ENCODE data around the gene SAMD10. TPM values are rescaled to one million over a fixed set of nuclear protein-coding genes. Genes with fewer than 3 reads are reported as not detected.
"Not testable (repeated sequence)": the region's sequence is repeated elsewhere in the genome, so short reads cannot be mapped to it uniquely, and the experiment has no call there.

SAMD10 gene
- total and polyA plus RNA-seq, 12 donors: 1.1 to 8.8 (median 4.4) TPM

DNA sequence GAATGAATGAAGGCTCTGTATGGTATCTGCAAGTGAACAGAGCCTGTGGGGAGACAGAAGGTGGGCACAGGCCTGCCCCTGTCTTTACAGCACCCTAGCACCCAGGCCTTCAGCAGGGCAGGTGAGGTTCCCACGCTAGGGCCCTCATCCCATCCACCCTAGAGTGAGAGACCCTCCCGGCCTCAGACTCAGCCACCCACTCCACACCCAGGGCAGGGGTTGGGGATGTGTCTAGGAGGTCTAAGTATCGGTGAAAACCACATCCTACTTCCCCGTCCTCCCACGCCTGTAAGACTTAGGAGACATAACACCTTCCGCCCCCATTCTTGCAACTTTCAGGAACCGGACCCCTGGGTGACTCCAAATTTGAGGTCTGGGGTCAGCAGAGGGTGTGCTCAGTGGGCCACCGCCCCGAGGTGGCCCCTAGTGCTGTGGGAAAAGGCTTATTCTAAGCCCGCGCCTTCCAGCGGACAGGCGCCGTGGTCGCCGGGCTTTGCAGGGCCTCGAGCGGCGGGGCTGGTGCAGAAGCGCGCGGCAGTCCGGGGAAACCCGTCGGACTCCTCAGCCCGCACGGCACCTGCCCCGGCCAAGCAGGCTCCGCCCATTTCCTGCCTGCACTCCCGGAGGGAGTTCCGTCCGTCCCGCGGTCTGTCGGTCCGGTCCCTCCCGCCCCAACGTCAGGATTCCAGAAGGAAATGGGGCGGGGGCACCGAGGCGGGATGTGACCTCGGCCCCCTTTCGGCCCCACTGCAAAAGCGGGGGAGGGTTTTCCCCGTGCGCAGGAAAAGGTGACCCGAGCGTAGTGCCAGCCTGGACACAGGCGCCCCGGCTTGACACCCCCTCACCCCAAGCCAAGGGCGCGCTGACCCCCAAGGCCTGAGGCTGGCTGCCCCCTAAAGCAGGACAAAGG lies 868 bp downstream of the SAMD10 start:
- 10 to 23% (median 12%) methylated on average over 25 to 52 of the region's 52 CpGs for WGBS, 4 donors
- peaks cover 31 to 40% of the 10 kb centered on the region in 2 donors for H3K4me1 ChIP-seq (replicated peaks in 1 of 2)
- no peaks in the 10 kb centered on the region for H3K9me3 ChIP-seq (replicated peaks in 1 of 3)
- peak overlapping the region in 3 of 5 donors; percentile 46 to 94 (median 70) for H3K27ac ChIP-seq
- TF ChIP-seq POLR2A (IDR thresholded peaks at IDR 0.05) (peak in 1 of 2 donors; percentile 40), CTCF (IDR thresholded peaks at IDR 0.05) (no peak)
- no peaks in the 10 kb centered on the region for H3K27me3 ChIP-seq
- peaks cover 0 to 6% of the 10 kb centered on the region in 2 donors for H3K36me3 ChIP-seq (replicated peaks in 1 of 2)
- peak overlapping the region in 3 of 4 donors; percentile 18 to 74 (median 58) for H3K4me3 ChIP-seq
- intact Hi-C loops (cut with DNase I): loop anchor here (5.0 to 10.0 kb wide), 3 partner anchors 194 to 441 kb away; partner anchors contain the start of gene PTK6 (in 1 of the 2)
- peak; percentile 74 to 87 (median 82) for DNase-seq

DNA sequence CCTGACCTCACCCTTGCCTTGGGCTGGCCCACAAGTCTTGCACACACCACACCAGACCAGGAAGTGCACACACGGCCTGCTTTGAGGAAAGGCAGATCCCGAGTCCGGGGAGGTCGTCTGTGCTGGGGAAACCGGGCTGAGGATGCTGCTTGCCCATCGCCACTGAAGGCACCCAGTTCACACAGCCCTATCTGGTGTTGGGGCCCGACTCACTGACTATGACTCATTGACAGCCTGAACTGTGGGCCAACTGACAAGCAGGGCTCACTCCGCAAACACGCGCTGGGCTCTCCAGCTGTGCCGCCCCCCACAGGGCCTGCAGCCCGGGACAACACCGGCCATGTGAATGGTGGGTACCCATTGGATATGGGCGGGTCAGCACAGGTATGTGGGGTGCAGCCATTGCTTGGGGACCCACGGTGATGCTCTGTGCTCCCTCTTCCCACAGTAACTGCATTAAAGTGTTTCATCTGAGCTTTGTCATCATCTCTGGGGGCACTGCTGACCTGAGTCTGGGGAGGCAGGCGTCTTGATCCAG lies 1.6 kb downstream of the SAMD10 start:
- Histone ChIP-seq H3K4me1 (replicated peaks in 1 of 2) (peaks cover 31 to 38% of the 10 kb centered on the region in 2 donors), H3K27me3 (no peaks in the 10 kb centered on the region), H3K9me3 (replicated peaks in 1 of 3) (no peaks in the 10 kb centered on the region), H3K4me3 (no peak overlapping the region), H3K27ac (peak overlapping the region in 2 of 5 donors; percentile 70 to 94), H3K36me3 (replicated peaks in 1 of 2) (peaks cover 0 to under 1% of the 10 kb centered on the region in 2 donors)
- DNase-seq: peak in 4 of 7 donors; percentile 49 to 68 (median 61)
- intact Hi-C loops (cut with DNase I): loop anchor here (5.0 to 10.0 kb wide), 3 partner anchors 193 to 441 kb away; partner anchors contain the start of gene PTK6 (in 1 of the 2)
- WGBS, 4 donors: 57 to 70% (median 64%) methylated on average over 4 to 16 of the region's 16 CpGs
- no peak for TF ChIP-seq CTCF (IDR thresholded peaks at IDR 0.05)
- TF ChIP-seq POLR2A (IDR thresholded peaks at IDR 0.05): no peak

DNA sequence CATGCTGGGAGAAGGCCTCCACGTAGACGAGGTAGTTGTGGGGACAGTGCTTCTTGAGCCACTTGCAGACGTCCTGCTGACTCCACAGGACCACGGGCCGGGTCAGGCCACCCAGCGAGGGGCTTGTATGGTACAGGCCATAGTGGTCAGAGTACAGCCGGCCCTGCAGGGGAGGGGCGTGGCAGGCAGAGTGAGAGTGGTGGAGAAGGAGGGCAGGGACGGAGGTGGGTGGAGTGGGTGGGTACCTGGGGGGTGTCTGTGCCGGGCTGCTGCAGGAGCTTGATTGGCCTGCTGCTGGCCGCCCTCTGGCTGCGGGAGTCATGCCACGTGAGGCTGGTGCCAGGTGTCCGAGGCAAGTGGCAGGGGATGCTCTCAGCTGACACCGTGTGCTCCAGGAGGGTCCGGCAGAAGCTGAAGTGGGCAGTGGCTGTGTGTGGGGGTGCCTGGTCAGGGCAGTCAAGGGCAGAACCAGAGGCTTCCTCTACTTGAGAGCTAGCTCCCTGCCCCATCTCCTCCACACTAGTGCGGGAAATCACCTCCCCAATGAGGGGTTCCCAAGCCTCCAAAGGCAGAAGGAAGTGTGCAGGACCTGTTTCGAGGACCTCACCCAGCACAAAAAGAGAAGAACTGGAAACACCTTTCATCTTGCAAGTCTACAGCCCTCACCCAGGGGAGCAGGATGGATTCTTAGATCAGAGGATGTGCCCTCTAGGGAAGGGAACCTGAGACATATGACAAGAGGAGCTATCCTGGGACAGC lies 2.3 kb downstream of the SAMD10 start:
- H3K27ac ChIP-seq: no peak overlapping the region
- intact Hi-C loops (cut with DNase I): loop anchor here (5.0 to 10.0 kb wide), 3 partner anchors 192 to 440 kb away; partner anchors contain the start of gene PTK6 (in 1 of the 2)
- TF ChIP-seq POLR2A (IDR thresholded peaks at IDR 0.05) (no peak), CTCF (IDR thresholded peaks at IDR 0.05) (no peak)
- H3K9me3 ChIP-seq (replicated peaks in 1 of 3): no peaks in the 10 kb centered on the region
- WGBS, 4 donors: 89 to 93% (median 91%) methylated on average over 14 to 18 of the region's 18 CpGs
- H3K4me3 ChIP-seq: no peak overlapping the region
- H3K36me3 ChIP-seq (replicated peaks in 1 of 2): no peaks in the 10 kb centered on the region
- H3K4me1 ChIP-seq (replicated peaks in 1 of 2): peaks cover 26 to 31% of the 10 kb centered on the region in 2 donors
- H3K27me3 ChIP-seq: no peaks in the 10 kb centered on the region
- DNase-seq: peak in 1 of 7 donors; percentile 23

- WGBS, 4 donors: 88 to 94% (median 92%) methylated on average over 7 of the region's 7 CpGs
- not testable (repeated sequence) for H3K27me3 ChIP-seq; DNase-seq; H3K4me3 ChIP-seq; H3K36me3 ChIP-seq (replicated peaks in 1 of 2); H3K9me3 ChIP-seq (replicated peaks in 1 of 3); H3K27ac ChIP-seq
- peaks cover 19 to 25% of the 10 kb centered on the region in 2 donors for H3K4me1 ChIP-seq (replicated peaks in 1 of 2)
- intact Hi-C loops (cut with DNase I): loop anchor here (5.0 to 10.0 kb wide), 3 partner anchors 192 to 439 kb away; partner anchors contain the start of gene PTK6 (in 1 of the 2)
Observed at GRCh38 chr20:63976511-63976910, 2.9 kb downstream of the SAMD10 start.

Data from adrenal gland (tissue), 12 donors.